MM.1S (cell line): ENCODE results near the gene PUDP.
A peak's percentile ranks its signal among the peaks of the same experiment; 100 is the strongest.

Experiments
- DNase-seq: peaks from one replicate; pipeline ENCODE4 v3.0.0-alpha.2; 2015
- H2AFZ ChIP-seq: fragments of 300-600 bp; sonication (generic); 2 replicates; pipeline ENCODE4 v1.6.0; 2016; ENCODE audit warnings: antibody characterized with exemption, low read length
- H3F3A ChIP-seq: fragments of 300-600 bp; sonication (generic); 2 replicates; pipeline ENCODE4 v1.6.1; 2016; ENCODE audit warnings: mild to moderate bottlenecking, antibody characterized with exemption, low read length, moderate library complexity, mixed read lengths; ENCODE audit not compliant: insufficient read depth
- H3K27ac ChIP-seq: fragments of 300-600 bp; sonication (generic); 2 replicates; pipeline ENCODE4 v1.5.1; 2016; ENCODE audit warnings: mild to moderate bottlenecking, low read length
- H3K27me3 ChIP-seq: fragments of 300-600 bp; sonication (generic); replicated peaks from 2 replicates; pipeline ENCODE4 v1.6.0; 2016; ENCODE audit warnings: low read length; ENCODE audit not compliant: insufficient read depth
- H3K36me3 ChIP-seq: fragments of 300-600 bp; sonication (generic); replicated peaks from 2 replicates; pipeline ENCODE4 v1.6.1; 2016; ENCODE audit warnings: mild to moderate bottlenecking, low read length, mixed read lengths; ENCODE audit not compliant: insufficient read depth
- H3K4me1 ChIP-seq: fragments of 300-600 bp; sonication (generic); 2 replicates; pipeline ENCODE4 v1.6.1; 2016; ENCODE audit warnings: low read length, mixed read lengths
- H3K4me2 ChIP-seq: fragments of 300-600 bp; sonication (generic); 2 replicates; pipeline ENCODE4 v1.6.0; 2016; ENCODE audit warnings: low read depth, low read length
- H3K4me3 ChIP-seq: fragments of 300-600 bp; sonication (generic); 2 replicates; pipeline ENCODE4 v1.5.1; 2016; ENCODE audit warnings: low read length, mixed read lengths
- H3K79me2 ChIP-seq: fragments of 300-600 bp; sonication (generic); 2 replicates; pipeline ENCODE4 v1.6.1; 2016; ENCODE audit warnings: mixed run types, low read length, mixed read lengths
- H3K9ac ChIP-seq: fragments of 300-600 bp; sonication (generic); 2 replicates; pipeline ENCODE4 v1.6.1; 2016; ENCODE audit warnings: low read length, mixed read lengths
- H3K9me2 ChIP-seq: fragments of 300-600 bp; sonication (generic); replicated peaks from 2 replicates; pipeline ENCODE4 v1.6.1; 2016; ENCODE audit warnings: mild to moderate bottlenecking, low read length, mixed read lengths; ENCODE audit not compliant: insufficient read depth
- H3K9me3 ChIP-seq: fragments of 300-600 bp; sonication (generic); replicated peaks from 2 replicates; pipeline ENCODE4 v1.6.1; 2016; ENCODE audit warnings: mild to moderate bottlenecking, low read length, mixed read lengths; ENCODE audit not compliant: insufficient read depth
- H4K20me1 ChIP-seq: fragments of 300-600 bp; sonication (generic); 2 replicates; pipeline ENCODE4 v1.6.1; 2016; ENCODE audit warnings: mild to moderate bottlenecking, low read length, moderate library complexity, mixed read lengths; ENCODE audit not compliant: insufficient read depth
- EZH2 ChIP-seq: fragments of 300-600 bp; sonication (generic); optimal IDR thresholded peaks from 2 replicates; pipeline ENCODE3; 2017; ENCODE audit warnings: low read depth, mild to moderate bottlenecking, antibody characterized with exemption, low read length, mixed read lengths
- EZH2phosphoT487 ChIP-seq: fragments of 300-600 bp; sonication (generic); IDR thresholded peaks from 2 replicates; pipeline ENCODE4 v1.6.1; 2018; ENCODE audit warnings: antibody characterized with exemption, low read length
- TF ChIP-seq, protein P1 (sequence below): fragments of 300-600 bp; sonication (generic); IDR thresholded peaks from 2 replicates; pipeline ENCODE4 v1.5.1; 2016; ENCODE audit warnings: antibody characterized with exemption, low read length, mixed read lengths

Gene PUDP

DNA sequence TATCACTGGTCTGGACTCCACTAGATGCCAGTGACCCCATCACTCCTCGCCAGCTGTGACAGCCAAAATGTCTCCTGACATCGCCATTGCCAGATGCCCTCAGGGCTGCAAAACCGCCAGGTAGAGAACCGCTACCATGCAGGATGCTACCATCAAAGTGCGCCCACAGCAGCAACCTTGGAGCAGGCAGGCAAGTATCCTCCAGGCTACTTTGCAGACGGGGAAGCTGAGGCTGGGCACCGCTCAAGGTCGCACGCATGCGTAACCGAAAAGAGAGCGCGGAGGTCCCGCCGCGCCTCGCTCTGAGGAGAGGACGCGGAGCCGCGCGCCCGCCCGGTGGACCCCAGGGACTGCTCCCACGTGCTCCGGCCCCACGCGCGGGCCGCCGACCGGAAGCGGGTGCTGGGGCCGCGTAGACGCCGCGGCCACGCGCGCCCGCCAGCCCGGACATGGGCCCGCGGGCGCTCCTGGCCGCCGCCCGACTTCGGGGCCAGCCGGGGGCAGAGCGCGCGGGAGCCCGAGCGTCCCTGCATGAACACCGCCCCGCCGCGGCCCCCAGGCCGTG is 458 bp downstream of the PUDP start, which contains the start of gene STS:
Gene STS, plus strand, starts transcription at position 300 of the 565 bp plus-strand sequence. CDS start 105,488 bp downstream, outside the sequence.
- Histone ChIP-seq H3K9me3 (no peaks in the 10 kb centered on the region), H3K27me3 (no peaks in the 10 kb centered on the region), H4K20me1 (no peaks in the 10 kb centered on the region), H3K9me2 (no peaks in the 10 kb centered on the region), H3K4me2 (peak within 1 kb of the TSS; percentile 93), H3K36me3 (no peaks in the 10 kb centered on the region), H3K79me2 (peaks cover 36% of the 10 kb centered on the region), H3F3A (no peaks in the 10 kb centered on the region), H3K27ac (peak within 1 kb of the TSS; percentile 68), H2AFZ (peak within 1 kb of the TSS; percentile 92), H3K4me1 (0 out of 2 replicates have a peak, but pooled peaks cover 3% of the 10 kb centered on the region), H3K4me3 (peak within 1 kb of the TSS; percentile 91), H3K9ac (peak within 1 kb of the TSS; percentile 84)
- TF ChIP-seq, protein P1, sequence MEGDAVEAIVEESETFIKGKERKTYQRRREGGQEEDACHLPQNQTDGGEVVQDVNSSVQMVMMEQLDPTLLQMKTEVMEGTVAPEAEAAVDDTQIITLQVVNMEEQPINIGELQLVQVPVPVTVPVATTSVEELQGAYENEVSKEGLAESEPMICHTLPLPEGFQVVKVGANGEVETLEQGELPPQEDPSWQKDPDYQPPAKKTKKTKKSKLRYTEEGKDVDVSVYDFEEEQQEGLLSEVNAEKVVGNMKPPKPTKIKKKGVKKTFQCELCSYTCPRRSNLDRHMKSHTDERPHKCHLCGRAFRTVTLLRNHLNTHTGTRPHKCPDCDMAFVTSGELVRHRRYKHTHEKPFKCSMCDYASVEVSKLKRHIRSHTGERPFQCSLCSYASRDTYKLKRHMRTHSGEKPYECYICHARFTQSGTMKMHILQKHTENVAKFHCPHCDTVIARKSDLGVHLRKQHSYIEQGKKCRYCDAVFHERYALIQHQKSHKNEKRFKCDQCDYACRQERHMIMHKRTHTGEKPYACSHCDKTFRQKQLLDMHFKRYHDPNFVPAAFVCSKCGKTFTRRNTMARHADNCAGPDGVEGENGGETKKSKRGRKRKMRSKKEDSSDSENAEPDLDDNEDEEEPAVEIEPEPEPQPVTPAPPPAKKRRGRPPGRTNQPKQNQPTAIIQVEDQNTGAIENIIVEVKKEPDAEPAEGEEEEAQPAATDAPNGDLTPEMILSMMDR = no peak
- TF ChIP-seq EZH2phosphoT487 = no peak
- no peak for TF ChIP-seq EZH2
- peak; percentile 39 for DNase-seq

DNA sequence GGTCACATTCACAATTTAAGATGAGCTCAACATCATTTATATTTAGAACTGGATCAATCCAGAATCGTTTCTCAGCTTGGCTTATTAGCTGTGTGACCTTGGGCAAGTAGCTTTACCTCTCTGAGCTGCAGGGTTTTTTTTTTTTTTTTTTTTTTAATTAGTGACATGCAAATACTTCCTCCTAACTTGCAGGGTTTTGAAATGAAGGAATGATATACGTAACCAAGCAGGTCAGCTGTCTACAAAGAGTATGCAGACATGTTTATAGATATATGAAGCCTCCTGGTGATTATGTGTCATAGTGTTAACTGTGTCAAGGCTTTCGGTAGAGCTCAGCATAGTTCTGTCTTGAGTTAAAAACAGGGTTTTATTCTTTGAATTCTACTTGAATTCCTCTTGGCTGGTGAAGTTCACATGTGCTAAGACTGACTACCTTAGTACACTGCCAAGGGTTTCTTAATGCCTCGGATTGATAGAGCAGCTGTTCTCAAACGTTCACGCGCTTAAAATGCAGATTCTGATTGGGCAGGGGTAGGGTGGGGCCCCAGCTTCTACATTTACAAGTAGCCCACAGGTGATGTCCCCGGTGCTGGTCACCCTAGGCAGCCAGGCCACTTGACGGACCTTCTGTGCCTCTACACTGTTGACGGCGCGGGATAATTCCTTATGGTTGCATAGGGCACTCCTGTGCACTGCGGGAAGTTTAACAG is 1.1 kb downstream of the PUDP start:
- Histone ChIP-seq H3K36me3 (no peaks in the 10 kb centered on the region), H3F3A (no peaks in the 10 kb centered on the region), H3K9me3 (no peaks in the 10 kb centered on the region), H3K27me3 (no peaks in the 10 kb centered on the region), H3K27ac (peak overlapping the region; percentile 42; the same call in 1 of the 2 replicates), H3K9ac (peak overlapping the region; percentile 82), H3K79me2 (peaks cover 36% of the 10 kb centered on the region), H4K20me1 (no peaks in the 10 kb centered on the region), H3K9me2 (no peaks in the 10 kb centered on the region), H3K4me2 (peak overlapping the region; percentile 93), H3K4me3 (peak overlapping the region; percentile 91), H3K4me1 (0 out of 2 replicates have a peak, but pooled peaks cover 3% of the 10 kb centered on the region), H2AFZ (peak overlapping the region; percentile 81)
- DNase-seq = peak; percentile 10
- TF ChIP-seq, protein P1 = no peak
- TF ChIP-seq EZH2phosphoT487 (no peak), EZH2 (no peak)

DNA sequence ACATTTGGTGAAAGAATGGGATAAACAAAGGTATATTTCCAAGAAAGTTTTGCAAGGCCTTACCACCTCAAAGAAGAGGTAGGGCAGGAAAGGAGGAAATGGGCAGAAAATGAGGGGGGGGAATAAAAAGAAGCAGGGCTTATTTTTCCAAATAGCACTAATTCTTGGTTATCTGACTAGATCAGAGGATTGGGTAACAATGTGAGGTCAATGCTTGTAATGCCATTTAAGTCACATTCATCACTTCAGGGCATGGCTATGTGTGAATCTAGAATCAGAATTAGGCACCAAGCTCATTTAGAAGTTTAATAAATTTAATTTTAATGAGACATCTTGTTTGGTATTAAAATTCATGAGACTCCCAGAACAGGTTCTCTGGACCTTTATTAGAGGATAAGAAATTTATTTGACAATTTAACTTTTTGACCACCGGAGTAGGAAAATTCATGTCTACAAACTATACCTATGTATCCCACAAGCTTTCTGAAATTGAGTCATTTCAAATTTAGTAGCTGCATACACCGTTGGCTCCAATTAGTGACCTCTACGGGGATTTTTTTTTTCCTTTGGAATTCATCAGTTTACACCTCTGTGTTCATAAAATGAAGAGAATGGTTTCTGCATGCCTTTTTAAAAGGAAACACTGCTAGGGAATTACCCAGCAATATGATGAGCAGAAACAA is 1.8 kb downstream of the PUDP start:
- H3K9ac ChIP-seq = no peak overlapping the region
- H3K9me3 ChIP-seq = no peaks in the 10 kb centered on the region
- H3F3A ChIP-seq = no peaks in the 10 kb centered on the region
- no peaks in the 10 kb centered on the region for H3K36me3 ChIP-seq
- no peak overlapping the region for H3K4me2 ChIP-seq
- H3K27ac ChIP-seq = no peak overlapping the region
- no peaks in the 10 kb centered on the region for H3K27me3 ChIP-seq
- no peaks in the 10 kb centered on the region for H3K9me2 ChIP-seq
- no peak for TF ChIP-seq EZH2phosphoT487
- TF ChIP-seq, protein P1 = no peak
- no peak for TF ChIP-seq EZH2
- DNase-seq = no peak
- peaks cover 36% of the 10 kb centered on the region for H3K79me2 ChIP-seq
- H2AFZ ChIP-seq = no peak overlapping the region
- no peaks in the 10 kb centered on the region for H4K20me1 ChIP-seq
- 0 out of 2 replicates have a peak, but pooled peaks cover 3% of the 10 kb centered on the region for H3K4me1 ChIP-seq
- no peak overlapping the region for H3K4me3 ChIP-seq
